Endometrium (tissue), 2 donors: ENCODE data around the gene COX7A1.
"Not testable (repeated sequence)": the region's sequence is repeated elsewhere in the genome, so short reads cannot be mapped to it uniquely, and the experiment has no call there.

Experiments
- FAIRE-seq: peaks from 2 replicates; lab custom pipeline; 2012; peaks lifted over from hg19 to GRCh38; lab: Jason Lieb, UNC
- donor health status: control.
- donor health status: control.

Gene COX7A1

GRCh38 chr19:36141039-36141927, 11.0 kb downstream of the COX7A1 start:
- no peak for FAIRE-seq

GRCh38 chr19:36140304-36141038, 11.8 kb downstream of the COX7A1 start:
- no peak for FAIRE-seq

- peak; percentile 46 for FAIRE-seq
Observed at GRCh38 chr19:36139473-36140303, 12.6 kb downstream of the COX7A1 start, which contains the start of gene CAPNS1. CAPNS1 (plus strand) TSS chr19:36140066; CDS start chr19:36141012, 946 bp downstream.

GRCh38 chr19:36139120-36139472, 13.2 kb downstream of the COX7A1 start:
- no peak for FAIRE-seq

GRCh38 chr19:36136964-36137686, 15.1 kb downstream of the COX7A1 start:
- no peak for FAIRE-seq

- not testable (repeated sequence) for FAIRE-seq
Observed at GRCh38 chr19:36134867-36135266, 17.4 kb downstream of the COX7A1 start.

- FAIRE-seq = not testable (repeated sequence)
Observed at GRCh38 chr19:36131221-36131620, 21.0 kb downstream of the COX7A1 start.

- FAIRE-seq = no peak
Observed at GRCh38 chr19:36128392-36128736, 23.9 kb downstream of the COX7A1 start.

- no peak for FAIRE-seq
Observed at GRCh38 chr19:36125557-36125956, 26.7 kb downstream of the COX7A1 start.

GRCh38 chr19:36121486-36122124, 30.6 kb downstream of the COX7A1 start:
- FAIRE-seq = no peak

- no peak for FAIRE-seq
Observed at GRCh38 chr19:36120984-36121358, 31.3 kb downstream of the COX7A1 start.

GRCh38 chr19:36120092-36120983, 31.9 kb downstream of the COX7A1 start:
- FAIRE-seq = no peak

- FAIRE-seq = no peak
Observed at GRCh38 chr19:36116344-36116637, 36.0 kb downstream of the COX7A1 start.

GRCh38 chr19:36115453-36116343, 36.5 kb downstream of the COX7A1 start, which contains the start of gene TBCB:
TBCB (plus strand) TSS chr19:36115468; CDS start chr19:36115561, 93 bp downstream.
- no peak for FAIRE-seq

- peak; percentile 99 for FAIRE-seq
Observed at GRCh38 chr19:36114721-36115452, 37.4 kb downstream of the COX7A1 start, which contains the start of gene POLR2I. POLR2I (minus strand) TSS chr19:36114875; CDS start chr19:36114856, 19 bp downstream.

- FAIRE-seq = no peak
Observed at GRCh38 chr19:36113894-36114720, 38.1 kb downstream of the COX7A1 start.

GRCh38 chr19:36113425-36113824, 38.8 kb downstream of the COX7A1 start:
- FAIRE-seq = no peak
